ENCODE measurements around the gene PEX26.
"Not testable (repeated sequence)": the region's sequence is repeated elsewhere in the genome, so short reads cannot be mapped to it uniquely, and the experiment has no call there.

Gene PEX26

DNA sequence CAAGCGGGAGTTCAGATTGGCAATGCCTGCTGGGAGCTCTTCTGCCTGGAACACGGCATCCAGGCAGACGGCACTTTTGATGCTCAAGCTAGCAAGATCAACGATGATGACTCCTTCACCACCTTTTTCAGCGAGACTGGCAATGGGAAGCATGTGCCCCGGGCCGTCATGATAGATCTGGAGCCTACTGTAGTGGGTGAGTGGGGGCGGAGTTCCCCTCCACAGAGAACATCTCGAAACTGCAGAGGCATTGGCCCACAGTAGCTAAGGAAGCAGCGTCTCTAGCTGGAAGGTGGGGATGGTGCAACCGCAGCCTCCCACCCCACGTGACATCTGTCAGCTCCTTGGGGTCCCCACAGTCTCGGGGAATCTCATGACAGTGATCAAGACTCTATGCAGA lies 43.7 kb downstream of the PEX26 start:
- no peak for DNase-seq

DNA sequence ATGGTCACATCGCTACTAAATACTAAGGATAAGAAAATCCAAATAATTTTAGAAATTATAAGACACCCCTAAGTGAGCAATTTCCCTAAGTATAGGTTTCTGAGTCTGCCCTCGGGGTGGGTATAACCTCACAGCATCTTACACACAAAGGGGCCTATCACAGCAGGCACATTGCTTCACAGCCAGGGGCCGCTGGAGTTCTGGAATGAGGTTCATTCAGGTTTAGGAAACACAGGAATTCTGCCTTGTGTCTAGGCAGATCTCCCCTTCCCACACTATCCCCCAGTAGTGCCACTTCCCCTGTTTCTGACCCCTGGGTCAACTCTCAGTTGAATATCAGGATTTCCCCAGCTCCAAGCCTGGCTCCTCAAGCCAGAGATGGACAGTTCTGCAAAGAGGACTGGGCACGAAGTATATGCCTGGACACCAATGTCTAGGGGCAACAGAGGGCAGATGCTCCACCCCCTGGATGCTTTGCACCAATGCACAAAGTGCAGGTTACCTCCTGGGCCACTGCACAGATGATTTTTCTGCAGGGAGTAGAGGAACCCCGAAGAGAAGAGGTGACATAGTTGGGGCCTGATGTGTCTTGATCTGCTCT lies 44.3 kb downstream of the PEX26 start:
- no peak for DNase-seq

DNA sequence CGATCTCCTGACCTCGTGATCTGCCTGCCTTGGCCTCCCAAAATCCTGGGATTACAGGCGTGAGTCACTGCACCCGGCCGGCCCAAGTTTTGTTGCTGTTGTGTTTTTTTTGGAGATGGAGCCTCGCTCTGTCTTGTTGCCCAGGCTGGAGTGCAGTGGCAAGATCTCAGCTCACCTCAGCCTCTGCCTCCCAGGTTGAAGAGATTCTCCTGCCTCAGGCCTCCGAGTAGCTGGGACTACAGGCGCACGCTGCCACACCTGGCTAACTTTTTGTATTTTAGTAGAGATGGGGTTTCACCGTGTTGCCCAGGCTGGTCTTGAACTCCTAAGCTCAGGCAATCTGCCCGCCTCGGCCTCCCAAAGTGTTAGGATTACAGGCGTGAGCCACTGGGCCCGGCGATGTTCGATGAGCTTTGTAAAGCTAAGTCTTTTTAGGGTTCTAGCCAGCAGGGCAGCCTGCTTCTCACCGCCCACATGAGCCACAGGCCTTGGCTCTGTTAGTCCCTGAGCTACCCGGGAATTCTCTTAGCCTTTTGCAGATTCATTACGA lies 45.8 kb downstream of the PEX26 start:
- DNase-seq, result not testable (repeated sequence)

GRCh38 chr22:18126606-18127005 lies 48.8 kb downstream of the PEX26 start:
- no peak for DNase-seq

- no peak for DNase-seq
These were observed 52.2 kb downstream of the PEX26 start for GRCh38 chr22:18130018-18130417.

DNA sequence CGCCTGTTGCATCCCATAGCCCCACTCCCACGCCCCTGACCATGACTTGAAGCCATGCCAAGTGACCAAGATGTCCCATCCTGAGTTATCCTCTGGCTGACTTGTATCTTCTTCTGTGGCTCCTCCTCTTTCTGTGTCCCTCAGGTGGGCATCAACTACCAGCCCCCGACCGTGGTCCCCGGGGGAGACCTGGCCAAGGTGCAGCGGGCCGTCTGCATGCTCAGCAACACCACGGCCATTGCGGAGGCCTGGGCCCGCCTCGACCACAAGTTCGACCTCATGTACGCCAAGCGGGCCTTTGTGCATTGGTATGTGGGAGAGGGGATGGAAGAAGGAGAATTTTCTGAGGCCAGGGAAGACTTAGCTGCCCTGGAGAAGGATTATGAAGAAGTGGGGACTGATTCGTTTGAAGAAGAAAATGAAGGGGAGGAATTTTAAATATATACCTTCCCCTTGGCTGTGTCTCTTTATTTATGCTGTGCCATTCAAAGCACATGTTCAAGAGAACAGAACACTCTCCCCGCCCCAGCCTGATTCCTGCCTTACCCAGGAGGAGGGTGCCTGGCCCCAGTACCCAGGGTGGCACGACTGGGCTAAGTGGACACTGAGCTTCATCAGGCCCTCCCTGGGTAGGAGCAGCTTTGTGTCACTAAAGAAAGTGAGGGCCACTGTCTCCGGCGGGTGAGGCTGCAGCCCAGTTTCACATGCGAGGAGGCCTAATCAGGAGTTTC lies 53.1 kb downstream of the PEX26 start:
- DNase-seq, result no peak

DNA sequence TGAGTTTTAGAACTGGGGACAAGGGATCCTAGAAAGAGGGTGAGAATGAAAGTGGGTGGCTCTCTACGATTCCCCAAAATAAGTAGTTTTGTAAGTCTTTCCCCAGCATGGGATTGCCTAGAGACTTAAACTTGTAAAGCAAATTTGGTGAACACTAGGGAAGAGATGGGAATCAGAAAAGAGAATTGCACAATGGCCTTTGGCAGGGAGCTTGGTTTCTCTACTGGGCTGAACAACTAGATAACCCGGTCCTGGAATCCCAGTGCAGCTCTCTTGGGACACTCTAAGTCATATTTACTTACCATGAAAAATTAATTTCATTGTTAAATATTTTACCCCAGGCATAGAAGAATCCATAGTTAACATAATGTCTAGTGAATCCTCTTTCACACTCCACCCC lies 55.7 kb downstream of the PEX26 start:
- no peak for DNase-seq

DNA sequence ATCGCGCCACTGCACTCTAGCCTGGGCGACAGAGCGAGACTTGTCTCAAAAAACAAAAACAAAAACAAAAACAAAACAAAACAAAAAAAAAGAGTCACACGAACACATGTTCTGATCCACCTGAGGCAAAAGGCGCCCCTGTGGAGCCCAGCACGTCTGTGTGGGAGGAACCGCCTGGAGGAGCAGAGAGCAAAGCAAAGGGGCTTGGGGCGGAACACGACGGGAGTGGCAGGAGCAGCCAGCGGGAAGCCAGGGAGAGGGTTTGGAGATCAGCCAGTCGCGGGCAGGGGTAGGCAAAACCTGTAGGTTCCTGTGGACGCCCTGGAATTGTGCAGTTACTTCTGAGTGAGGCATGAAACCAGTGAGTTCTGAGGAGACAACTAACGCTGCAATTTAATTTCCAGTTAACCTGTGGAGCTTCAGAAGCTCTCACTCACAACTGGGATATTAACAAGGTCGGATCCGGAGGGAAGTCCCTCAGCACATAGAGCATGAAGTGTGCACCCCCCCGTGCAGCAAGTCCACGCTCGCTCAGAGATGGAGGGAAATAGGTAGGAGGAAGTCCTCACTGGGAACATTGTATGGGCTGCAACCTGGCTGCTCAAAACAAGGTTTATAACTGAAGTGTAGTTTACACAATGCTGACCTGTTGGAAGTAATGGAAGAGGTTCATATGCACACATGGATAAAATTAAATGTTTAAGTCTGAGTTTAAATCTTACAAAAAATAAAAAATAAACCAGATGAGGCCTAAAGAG lies 59.0 kb downstream of the PEX26 start:
- no peak for DNase-seq

DNA sequence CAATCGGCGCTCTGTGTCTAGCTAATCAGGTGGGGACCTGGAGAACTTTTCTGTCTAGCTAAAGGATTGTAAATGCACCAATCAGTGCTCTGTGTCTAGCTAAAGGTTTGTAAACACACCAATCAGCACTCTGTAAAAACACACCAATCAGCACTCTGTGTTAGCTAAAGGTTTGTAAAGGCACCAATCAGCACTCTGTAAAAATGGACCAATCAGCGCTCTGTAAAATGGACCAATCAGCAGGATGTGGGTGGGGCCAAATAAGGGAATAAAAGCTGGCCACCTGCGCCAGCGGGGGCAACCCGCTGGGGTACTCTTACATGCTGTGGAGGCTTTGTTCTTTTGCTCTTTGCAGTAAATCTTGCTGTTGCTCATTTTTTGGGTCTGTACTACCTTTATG lies 63.2 kb downstream of the PEX26 start:
- DNase-seq, result not testable (repeated sequence)

DNA sequence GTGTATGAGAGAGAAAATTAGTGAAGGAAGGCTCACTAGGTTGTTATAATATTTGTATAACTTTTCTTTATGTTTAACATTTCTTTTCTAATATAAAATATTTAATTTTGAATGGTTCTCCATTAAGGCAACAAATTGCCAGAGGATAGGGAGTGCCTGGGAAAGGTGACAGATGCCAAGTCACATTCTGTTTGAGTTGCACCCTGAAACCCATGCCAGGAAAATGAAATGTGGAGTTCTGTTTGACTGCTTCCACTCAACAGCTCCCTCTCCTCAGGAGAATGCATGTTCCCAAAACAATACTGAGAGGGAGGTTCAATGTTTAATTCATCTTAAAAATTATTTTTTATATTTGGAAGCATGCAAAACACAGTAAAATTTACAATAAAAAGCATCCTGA lies 66.3 kb downstream of the PEX26 start:
- no peak for DNase-seq

- DNase-seq, result no peak
These were observed 68.0 kb downstream of the PEX26 start for GRCh38 chr22:18145676-18146388.

DNA sequence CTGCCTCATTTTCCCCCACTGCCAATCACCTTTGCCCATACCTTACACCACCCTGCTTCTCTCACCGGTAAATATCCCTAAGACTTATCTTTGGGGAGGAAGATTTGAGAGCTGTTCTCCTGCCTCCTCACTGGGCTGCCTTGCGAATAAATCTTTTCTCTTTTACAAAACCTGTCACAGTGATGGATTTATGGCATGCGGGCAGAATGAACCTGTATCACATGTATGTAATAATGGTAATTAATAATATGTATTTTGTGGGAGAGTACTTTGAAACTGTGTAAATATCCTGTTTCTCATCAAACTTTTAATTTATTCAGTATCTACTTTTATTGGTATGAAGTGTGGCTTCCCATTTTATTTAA lies 68.6 kb downstream of the PEX26 start:
- no peak for DNase-seq

- DNase-seq, result no peak
These were observed 70.0 kb downstream of the PEX26 start for GRCh38 chr22:18147791-18148190.

DNA sequence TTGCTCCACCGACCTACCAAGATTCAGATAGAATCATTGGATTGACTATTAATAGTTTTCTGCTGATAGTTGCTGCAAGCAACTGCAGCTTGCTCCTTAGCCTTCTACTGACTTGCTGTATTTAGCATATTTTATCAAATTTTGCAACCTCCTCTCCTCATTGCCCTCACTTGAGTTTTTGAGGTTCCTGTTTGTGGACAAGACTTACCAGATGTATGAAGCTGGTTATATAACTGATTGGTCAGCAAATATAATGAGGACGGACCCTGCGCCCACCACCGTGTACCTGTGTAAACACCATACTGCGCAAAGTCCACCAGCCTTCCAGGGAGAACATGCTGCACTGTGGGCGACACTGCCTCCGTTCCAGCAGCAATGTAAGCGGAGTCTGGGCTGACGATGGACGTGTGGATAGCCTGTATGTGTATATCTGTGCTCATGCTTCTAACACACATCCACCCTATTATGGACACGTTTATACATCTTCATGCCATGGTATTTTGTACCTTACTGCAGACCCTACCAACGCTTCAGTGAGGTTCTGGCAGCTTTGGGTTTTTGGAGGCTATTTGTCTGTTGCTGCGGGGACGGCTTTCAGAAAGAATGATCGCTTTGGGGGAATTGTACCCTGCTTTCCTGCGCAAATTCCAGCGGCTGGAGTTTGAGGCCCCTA lies 70.6 kb downstream of the PEX26 start:
- no peak for DNase-seq

DNA sequence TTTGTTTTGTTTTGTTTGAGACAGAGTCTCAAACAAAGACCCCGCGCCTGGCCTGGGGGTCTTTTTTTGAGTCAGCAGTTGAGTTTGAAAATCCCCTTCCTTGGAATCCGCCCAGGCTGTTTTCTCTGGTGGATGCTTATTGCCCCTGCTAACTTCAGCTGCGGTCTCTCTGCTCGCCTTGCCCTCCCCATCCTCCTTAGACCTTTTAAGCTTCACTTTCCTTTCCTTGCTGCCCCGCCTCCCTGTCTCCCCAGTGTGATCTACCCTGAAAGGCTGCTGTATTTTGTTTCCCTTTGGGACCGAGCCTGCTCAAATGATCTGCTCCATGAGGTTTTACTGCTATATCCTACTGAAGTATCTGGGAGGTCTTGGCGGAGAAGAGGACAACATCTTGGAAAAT lies 74.7 kb downstream of the PEX26 start:
- no peak for DNase-seq

DNA sequence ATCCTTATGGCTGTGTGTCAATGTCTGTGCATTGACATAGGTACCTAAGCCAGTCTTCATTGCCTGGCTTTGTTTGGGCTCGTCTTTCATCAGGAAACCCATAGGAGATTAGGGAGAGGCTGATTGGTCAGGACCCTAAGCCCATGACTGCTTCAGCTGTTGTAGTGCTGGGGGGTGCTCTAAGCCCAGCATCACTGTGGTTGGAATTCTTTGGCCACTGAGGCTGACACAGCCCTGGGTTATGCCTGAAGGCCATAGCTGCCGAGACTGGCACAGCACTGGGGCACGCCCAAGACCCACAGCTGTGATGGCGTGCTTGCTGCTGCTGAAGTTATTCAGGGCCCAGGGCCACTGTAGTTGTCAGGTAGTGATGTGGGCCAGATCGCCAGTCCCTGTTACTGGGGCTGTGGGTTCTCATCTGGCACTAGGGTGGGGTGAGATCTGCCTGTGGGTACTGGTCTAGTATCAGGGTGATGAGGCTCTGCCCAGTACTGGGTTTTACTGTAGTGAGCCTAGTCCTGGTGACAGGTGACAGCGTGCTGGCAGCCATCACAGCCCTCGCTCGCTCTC lies 77.1 kb downstream of the PEX26 start:
- DNase-seq, result no peak
